NCI-H524 (cell line): ENCODE results near the gene SUGCT.

Experiments
- DNase-seq, 2 experiments: peaks; one replicate each; lab custom pipeline; 2025; lab: John Stamatoyannopoulos, UW

SUGCT gene

GRCh38 chr7:40474790-40475680, 340.2 kb downstream of the SUGCT start:
- DNase-seq, result no peak

DNA sequence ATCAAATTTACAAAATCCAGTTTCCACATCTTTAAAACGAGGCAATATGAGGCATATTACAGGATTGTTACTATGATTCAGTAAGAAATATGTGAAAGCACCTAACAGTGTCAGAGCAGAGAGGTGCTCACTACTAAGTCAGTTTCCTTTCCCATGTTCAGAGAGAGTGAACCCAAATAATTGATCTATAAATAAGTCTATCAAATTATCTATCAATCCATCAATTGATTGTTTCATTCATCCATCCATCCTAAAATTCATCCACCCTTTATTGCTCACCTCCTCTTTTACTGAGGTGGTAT, 340.8 kb downstream of the SUGCT start:
- DNase-seq, result no peak

DNA sequence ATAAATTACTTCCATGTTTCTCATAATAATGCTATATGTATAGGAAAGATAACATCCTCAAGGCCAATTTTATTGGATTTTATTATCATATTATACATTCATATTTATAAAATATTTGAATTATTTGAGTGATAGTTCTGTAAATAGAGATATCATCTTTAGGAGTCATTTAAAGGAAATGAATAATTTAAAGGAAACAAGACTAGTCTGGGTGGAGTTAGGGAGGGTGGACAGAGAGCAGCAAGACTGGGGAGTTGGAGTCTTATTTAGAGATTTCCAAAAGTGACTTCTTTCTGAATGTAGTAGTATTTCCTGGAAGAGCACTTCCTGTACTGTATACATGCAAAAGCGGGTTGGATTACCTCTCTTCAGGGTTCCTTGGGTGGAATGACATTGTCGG, 342.3 kb downstream of the SUGCT start:
- DNase-seq, result no peak

DNA sequence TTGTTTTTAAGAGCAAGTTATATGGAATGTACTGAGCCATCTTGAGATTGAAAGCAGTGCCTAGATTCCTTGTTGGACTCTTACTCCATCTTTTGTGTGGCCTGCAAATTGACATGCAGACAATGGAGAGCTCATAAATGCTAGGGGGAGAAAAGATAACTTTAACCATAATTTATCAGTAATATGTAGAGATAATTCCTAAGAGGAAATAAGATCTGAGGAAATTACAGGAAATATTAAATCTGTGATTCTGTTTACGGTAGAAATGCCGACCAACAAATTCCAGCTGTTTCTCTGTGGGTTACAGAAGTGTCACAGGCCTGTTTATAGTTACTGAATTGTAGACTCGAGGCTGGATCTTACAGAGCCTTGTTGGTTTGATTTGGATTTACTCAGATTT, 348.0 kb downstream of the SUGCT start:
- no peak for DNase-seq

- no peak for DNase-seq
Measured at GRCh38 chr7:40483630-40484029, 348.8 kb downstream of the SUGCT start.

GRCh38 chr7:40489844-40490602, 355.2 kb downstream of the SUGCT start:
- no peak for DNase-seq

GRCh38 chr7:40490603-40490924, 355.8 kb downstream of the SUGCT start:
- DNase-seq, result no peak

GRCh38 chr7:40492946-40493345, 358.1 kb downstream of the SUGCT start:
- DNase-seq, result no peak

DNA sequence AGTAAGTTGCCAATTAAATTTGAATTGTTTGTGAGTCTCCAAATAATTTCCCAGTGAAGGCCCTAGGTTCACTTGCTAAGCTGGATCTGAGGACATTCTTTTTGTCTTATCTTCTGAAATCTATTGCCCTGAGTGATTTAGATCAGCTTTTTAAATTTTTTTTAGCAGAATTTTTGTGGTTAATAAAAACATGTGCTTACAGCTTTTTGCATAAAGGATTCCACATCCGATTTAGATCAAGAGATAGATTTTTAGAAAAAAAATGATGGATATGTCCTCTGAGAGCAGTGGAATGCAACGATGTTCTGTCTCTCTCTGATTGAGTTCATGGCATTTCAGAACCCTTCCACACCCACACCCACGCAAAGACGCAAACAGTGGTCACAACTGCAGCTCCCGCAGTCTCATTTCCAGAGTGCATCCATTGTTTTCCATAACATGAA, 358.8 kb downstream of the SUGCT start:
- no peak for DNase-seq

GRCh38 chr7:40498924-40499510, 364.2 kb downstream of the SUGCT start:
- no peak for DNase-seq

DNA sequence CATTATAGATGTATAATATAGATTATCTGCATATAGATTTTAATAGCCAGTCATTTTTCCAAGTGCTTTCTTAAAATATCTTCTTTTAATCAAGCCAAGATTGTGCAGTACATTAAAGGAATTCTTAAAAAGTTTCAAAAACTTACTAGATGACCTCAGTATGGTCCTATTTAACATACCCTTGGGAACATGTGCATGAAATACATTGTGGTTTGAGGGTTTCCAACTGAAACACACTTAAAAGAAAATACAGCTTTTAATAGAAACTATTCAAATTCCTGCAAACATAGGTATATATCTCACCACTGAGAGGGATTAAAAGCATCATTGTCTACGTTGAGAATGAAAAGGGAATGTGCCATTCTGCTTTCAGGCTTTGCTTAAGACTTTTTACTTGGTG, 364.9 kb downstream of the SUGCT start:
- no peak for DNase-seq

DNA sequence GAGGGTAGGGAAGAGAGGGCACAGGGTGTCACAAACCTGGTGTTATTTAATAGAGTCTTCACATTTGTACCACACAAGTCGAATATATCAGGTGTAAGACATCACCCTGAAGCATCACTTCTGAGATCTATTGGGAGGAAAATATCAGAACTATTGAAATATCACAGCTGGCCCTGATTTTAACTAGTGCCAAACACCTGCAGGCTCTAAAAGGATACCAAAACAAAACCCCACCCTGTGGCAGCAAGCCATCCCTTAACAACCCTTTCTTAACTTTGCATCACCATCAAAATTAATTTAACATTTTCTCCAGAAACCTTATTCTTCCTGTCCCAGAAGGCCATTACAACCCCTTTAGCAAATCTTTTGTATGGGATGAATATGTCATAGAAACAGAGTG, 365.4 kb downstream of the SUGCT start:
- no peak for DNase-seq

DNA sequence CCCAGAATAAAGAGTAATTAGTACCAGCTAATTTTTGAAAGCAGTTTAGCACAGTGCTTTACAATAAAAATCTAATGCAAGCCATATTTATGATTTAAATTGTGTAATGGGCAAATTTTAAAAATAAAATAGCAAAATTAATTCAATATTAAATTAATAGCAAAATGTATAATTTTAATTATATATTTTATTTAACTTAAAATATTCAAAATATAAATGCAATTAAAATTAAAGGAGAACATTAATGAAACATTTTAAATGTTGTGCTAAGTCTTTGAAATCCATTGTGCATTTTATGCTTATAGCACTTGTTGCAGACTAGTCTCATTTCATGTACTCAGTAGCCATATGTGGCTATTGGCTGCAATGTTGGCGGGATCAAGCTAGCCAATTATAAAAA, 367.6 kb downstream of the SUGCT start:
- no peak for DNase-seq

DNA sequence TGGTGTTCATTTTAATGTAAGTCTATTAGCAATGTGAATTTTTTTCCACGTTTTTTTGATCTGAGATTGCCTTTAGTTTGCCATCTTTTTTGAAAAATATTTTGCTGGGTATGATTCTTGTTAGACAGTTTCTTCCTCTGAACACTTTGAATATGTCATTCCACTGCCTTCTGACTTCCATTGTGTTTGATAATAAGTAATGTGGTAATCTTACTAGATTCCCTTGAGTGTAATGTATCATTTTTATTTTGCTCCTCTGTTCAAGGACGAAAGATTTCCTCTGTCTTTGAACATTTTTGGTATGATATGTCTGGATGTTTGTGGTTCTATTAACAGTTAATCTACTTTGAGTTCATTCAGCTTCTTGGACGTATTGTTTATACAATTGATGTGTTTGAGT, 371.4 kb downstream of the SUGCT start:
- no peak for DNase-seq

- DNase-seq, result peak in 1 of 2 experiments; percentile 18
Measured at GRCh38 chr7:40507166-40507565, 372.4 kb downstream of the SUGCT start.

- no peak for DNase-seq
Measured at GRCh38 chr7:40509287-40509996, 374.6 kb downstream of the SUGCT start.

- DNase-seq, result no peak
Measured at GRCh38 chr7:40516376-40516775, 381.6 kb downstream of the SUGCT start.

DNA sequence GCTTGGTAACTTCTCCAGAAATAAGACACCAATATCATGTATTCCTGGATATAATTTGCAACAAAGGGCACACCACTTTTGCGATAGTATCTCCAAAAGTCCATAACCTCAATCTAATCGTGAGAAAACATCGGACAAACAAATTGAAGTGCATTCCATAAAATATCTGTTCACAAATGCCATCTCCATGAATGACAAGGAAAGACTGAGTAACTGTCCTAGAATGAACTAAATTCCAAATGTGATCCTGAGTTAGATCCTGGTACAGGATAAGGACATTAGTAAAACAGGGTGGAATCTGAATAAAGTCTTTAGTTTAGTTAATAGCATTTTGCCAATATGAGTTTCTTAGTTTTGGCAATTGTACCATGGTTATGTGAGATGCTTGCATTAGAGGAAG, 384.2 kb downstream of the SUGCT start:
- no peak for DNase-seq

DNA sequence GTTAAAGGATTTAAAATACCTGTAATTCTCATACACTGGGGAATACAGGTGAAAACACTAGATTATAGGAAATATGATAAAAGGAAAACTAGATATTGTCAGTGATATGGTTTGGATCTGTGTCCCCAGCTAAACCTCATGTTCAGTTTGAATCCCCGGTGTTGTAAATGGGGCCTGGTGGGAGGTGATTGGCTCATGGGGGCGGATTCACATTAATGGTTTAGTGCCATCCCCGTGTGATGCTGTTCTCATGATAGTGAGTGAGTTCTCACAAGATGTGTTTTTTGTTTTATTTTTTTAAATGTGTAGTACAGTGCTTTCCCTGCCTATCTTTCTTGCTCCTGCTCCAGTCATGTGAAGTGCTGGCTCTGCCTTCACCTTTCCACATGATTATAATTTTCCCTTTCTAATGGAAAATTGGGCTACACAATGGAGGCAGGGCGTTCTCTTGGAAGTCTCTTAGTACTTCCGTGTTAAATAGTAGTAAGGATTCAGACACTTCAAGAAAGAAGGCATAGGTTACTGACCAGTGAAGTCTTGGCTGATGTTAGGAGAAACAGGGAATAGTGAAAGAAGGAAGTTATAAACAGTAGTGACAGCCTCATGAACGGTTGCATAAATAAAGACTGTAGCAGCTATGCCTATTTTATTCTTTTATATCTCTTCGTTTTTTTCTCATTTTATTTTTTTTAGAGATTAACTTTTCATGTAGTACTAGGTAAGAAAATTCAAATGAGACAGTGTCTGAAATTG, 386.4 kb downstream of the SUGCT start:
- no peak for DNase-seq

GRCh38 chr7:40525764-40526163, 391.0 kb downstream of the SUGCT start:
- DNase-seq, result no peak

DNA sequence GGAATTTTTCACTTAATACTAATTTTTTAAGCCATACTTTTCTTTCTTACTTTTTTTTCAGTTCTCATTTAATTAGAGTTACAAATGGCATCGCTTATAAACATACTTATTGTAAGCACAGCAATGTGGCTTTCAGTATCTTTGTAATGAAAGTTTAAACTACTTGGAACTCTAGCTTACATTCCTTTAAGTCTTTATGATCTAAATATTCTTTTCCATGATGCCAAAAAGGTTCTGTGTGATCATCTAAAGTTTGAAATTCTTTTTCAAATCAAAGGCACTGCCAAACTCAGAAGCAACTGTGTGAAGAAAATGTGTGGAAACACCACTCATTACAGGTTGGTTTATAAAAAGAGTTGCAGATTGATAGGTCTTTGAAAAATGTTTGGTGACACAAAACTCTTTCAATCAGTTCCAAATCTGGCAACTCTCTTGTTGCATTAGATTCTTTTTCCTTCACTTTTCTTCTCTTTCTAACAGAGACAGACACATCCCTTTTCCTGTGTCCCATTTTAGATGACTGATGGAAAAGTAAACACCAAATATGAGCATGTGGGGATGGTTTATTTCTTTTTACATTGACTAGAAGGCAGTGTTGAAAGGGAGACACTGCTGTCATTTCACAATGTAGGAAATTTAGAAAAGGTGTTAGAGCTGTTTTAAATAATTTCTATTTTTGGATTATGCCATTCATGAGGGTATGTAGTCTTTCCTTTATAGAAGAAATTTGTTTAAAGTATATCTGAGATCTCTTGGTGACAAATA, 392.3 kb downstream of the SUGCT start:
- no peak for DNase-seq
